Astrocyte (in vitro differentiated cells and primary cell): Measurements from ENCODE around the gene SLC37A1.

ENCODE experiments used
- EZH2 ChIP-seq: IDR thresholded peaks from 2 replicates; pipeline ENCODE4 v1.6.1; 2012; ENCODE audit warnings: mild to moderate bottlenecking, low read length, inconsistent platforms; ENCODE audit not compliant: insufficient read depth
- TF ChIP-seq, protein P1 (sequence below): IDR thresholded peaks from 2 replicates; pipeline ENCODE4 v1.5.1; 2011; ENCODE audit warnings: low read depth, mild to moderate bottlenecking, inconsistent platforms, low read length, moderate library complexity; ENCODE audit not compliant: insufficient read depth

DNA sequence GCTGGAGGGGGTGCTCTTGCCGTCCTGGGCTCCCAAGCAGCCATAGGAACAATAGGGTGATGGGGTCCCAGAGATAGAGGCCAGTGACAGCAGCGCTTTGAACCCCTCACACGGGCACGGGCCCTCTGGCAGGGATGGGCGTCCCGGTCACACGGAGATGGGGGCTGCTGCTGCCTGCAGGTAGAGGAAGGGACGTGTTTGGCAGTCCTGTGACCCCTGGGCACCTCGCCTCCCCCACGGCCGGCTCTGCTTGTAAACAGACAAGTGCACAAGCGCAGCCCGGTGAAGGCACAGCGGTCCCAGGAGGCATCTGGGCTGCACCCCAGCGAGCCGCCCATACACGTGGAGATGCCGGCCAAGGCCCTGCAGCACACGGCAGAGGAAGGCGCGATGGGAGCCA lies 103.3 kb downstream of the SLC37A1 start:
- TF ChIP-seq, protein P1, sequence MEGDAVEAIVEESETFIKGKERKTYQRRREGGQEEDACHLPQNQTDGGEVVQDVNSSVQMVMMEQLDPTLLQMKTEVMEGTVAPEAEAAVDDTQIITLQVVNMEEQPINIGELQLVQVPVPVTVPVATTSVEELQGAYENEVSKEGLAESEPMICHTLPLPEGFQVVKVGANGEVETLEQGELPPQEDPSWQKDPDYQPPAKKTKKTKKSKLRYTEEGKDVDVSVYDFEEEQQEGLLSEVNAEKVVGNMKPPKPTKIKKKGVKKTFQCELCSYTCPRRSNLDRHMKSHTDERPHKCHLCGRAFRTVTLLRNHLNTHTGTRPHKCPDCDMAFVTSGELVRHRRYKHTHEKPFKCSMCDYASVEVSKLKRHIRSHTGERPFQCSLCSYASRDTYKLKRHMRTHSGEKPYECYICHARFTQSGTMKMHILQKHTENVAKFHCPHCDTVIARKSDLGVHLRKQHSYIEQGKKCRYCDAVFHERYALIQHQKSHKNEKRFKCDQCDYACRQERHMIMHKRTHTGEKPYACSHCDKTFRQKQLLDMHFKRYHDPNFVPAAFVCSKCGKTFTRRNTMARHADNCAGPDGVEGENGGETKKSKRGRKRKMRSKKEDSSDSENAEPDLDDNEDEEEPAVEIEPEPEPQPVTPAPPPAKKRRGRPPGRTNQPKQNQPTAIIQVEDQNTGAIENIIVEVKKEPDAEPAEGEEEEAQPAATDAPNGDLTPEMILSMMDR, result no peak
- TF ChIP-seq EZH2, result no peak
